Thyroid gland (tissue), 4 donors: ENCODE results near the gene MAD1L1.

Experiments used
- CTCF ChIP-seq, 6 experiments: fragments of 200-600 bp in 3 of 6; fragments of 450-650 bp in 3 of 6; sonication (generic) in 3 of 6; IDR thresholded peaks; one replicate each; pipeline ENCODE4 v1.5.1; 2016 to 2019; ENCODE audit warnings: antibody characterized with exemption in 6 of 6, mild to moderate bottlenecking in 2 of 6, inconsistent platforms in 1 of 6, moderate library complexity in 1 of 6
- POLR2A ChIP-seq, 2 donors: fragments of 450-650 bp; IDR thresholded peaks; one replicate each; pipeline ENCODE4 v1.6.1; 2017; ENCODE audit warnings: antibody characterized with exemption in 2 of 2, mild to moderate bottlenecking in 2 of 2, moderate library complexity in 1 of 2

GRCh38 chr7:1848911-1849311, 383.8 kb downstream of the MAD1L1 start:
- TF ChIP-seq CTCF (IDR thresholded peaks at IDR 0.05): no peak
- no peak for TF ChIP-seq POLR2A (IDR thresholded peaks at IDR 0.05)
